Neural progenitor cell (in vitro differentiated cells): ENCODE measurements around the gene TEP1. TPM values are rescaled to one million over a fixed set of nuclear protein-coding genes. Genes with fewer than 3 reads are reported as not detected.
A peak's percentile ranks its signal among the peaks of the same experiment; 100 is the strongest.

Experiments used
- DNase-seq: peaks from one replicate; pipeline ENCODE4 v3.0.0-alpha.2; 2016; ENCODE audit warnings: low spot score
- H2AFZ ChIP-seq: fragments of 200-600 bp; sonication (generic); replicated peaks from 2 replicates; pipeline ENCODE4 v1.6.1; 2016; ENCODE audit warnings: antibody characterized with exemption
- H3F3A ChIP-seq: fragments of 200-600 bp; sonication (generic); 2 replicates; pipeline ENCODE4 v1.6.1; 2016; ENCODE audit warnings: antibody characterized with exemption, low read depth
- H3K27ac ChIP-seq: fragments of 200-600 bp; sonication (generic); 2 replicates; pipeline ENCODE4 v1.5.1; 2016; ENCODE audit warnings: mild to moderate bottlenecking
- H3K27me3 ChIP-seq: fragments of 200-600 bp; sonication (generic); 2 replicates; pipeline ENCODE4 v1.6.1; 2016; ENCODE audit warnings: mild to moderate bottlenecking, moderate library complexity
- H3K36me3 ChIP-seq: fragments of 200-600 bp; sonication (generic); 2 replicates; pipeline ENCODE4 v1.5.1; 2016
- H3K4me1 ChIP-seq: fragments of 200-600 bp; sonication (generic); 2 replicates; pipeline ENCODE4 v1.6.1; 2016; ENCODE audit warnings: mixed run types
- H3K4me2 ChIP-seq: fragments of 200-600 bp; sonication (generic); 2 replicates; pipeline ENCODE4 v1.6.1; 2016
- H3K4me3 ChIP-seq: fragments of 200-600 bp; sonication (generic); 2 replicates; pipeline ENCODE4 v1.5.1; 2016
- H3K79me2 ChIP-seq: fragments of 200-600 bp; sonication (generic); 2 replicates; pipeline ENCODE4 v1.6.1; 2016; ENCODE audit warnings: low read depth
- H3K9ac ChIP-seq: fragments of 200-600 bp; sonication (generic); 2 replicates; pipeline ENCODE4 v1.6.1; 2016
- H3K9me3 ChIP-seq: fragments of 200-600 bp; sonication (generic); 2 replicates; pipeline ENCODE4 v1.5.1; 2016; ENCODE audit warnings: low read depth
- H4K20me1 ChIP-seq: fragments of 200-600 bp; sonication (generic); 2 replicates; pipeline ENCODE4 v1.6.1; 2016; ENCODE audit warnings: low read depth
- H3K27ac Mint-ChIP-seq: 3 replicates; pipeline ENCODE4 v1.8.0; 2021; ENCODE audit warnings: mixed read lengths
- H3K27me3 Mint-ChIP-seq: 2 replicates; pipeline ENCODE4 v1.8.0; 2022; ENCODE audit warnings: low read depth, mild to moderate bottlenecking, inconsistent platforms, moderate library complexity, mixed read lengths; ENCODE audit not compliant: insufficient read depth
- H3K36me3 Mint-ChIP-seq: 3 replicates; pipeline ENCODE4 v1.8.0; 2021; ENCODE audit warnings: mixed read lengths
- H3K4me1 Mint-ChIP-seq: 3 replicates; pipeline ENCODE4 v1.8.0; 2021; ENCODE audit warnings: mixed read lengths
- H3K4me3 Mint-ChIP-seq: 3 replicates; pipeline ENCODE4 v1.8.0; 2021; ENCODE audit warnings: mild to moderate bottlenecking, moderate library complexity, mixed read lengths
- H3K9me3 Mint-ChIP-seq: 3 replicates; pipeline ENCODE4 v1.8.0; 2020; ENCODE audit warnings: mixed read lengths
- EZH2 ChIP-seq: fragments of 200-600 bp; sonication (generic); IDR thresholded peaks from 2 replicates; pipeline ENCODE4 v1.6.1; 2017; ENCODE audit warnings: antibody characterized with exemption, mild to moderate bottlenecking, moderate library complexity
- EZH2phosphoT487 ChIP-seq: fragments of 200-600 bp; sonication (generic); IDR thresholded peaks from 2 replicates; pipeline ENCODE4 v1.6.1; 2017; ENCODE audit warnings: antibody characterized with exemption
- total RNA-seq: library from RNA; depleted of rRNA; stranded (reverse); fragments of >200 nt; gene quantifications from 2 replicates; pipeline ENCODE4 v1.2.3, GENCODE V29; 2015; ENCODE audit warnings: low replicate concordance
- TF ChIP-seq, protein P1 (sequence below): fragments of 200-600 bp; sonication (generic); IDR thresholded peaks from 2 replicates; pipeline ENCODE4 v1.5.1; 2017; ENCODE audit warnings: antibody characterized with exemption, mild to moderate bottlenecking

Gene TEP1
- total RNA-seq, 1 donor from 2014 or later: 19.8 TPM

DNA sequence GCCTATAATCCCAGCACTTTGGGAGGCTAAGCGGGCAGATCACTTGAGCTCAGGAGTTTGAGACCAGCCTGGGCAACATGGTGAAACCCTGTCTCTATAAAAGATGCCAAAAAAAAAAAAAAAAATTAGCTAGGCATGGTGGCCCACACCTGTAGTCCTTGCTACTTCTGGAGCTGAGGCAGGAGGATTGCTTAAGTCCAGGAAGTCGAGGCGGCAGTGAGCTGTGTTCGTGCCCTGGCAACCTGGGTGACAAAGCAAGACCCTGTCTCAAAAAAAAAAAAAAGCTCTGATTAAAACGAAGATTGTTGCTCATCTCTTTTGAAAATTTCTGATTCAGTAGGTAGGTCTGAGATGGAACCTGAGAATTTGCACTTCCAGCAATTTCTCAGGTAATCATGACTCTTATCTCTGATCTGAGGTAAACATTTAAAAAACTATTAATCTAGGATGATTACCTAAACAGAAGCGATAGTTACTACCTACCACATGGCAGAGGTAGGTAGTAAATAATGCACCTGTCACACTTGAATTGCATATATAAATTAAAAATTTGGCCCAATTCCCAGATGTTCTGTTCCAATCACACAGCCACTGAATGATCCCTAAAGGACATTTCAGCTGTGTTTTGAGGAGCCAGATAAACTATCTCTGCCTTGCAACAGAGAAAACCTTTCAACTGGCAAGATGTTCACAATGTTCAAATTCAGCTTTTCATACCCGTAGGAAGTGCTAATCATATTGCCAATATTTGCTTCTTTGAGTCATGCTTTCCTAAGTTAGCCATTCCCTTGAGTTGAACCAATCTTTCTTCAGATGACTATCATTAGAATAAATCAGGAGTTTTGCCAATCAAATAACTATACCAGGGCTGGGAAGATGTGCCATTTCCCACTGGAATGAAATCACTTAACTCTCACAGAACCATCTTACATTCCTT is 4.2 kb upstream of the TEP1 start:
- H3K27me3 ChIP-seq: no peaks in the 10 kb centered on the region
- Mint-ChIP-seq H3K27me3 (no peaks in the 10 kb centered on the region), H3K27ac (no peak overlapping the region), H3K36me3 (no peaks in the 10 kb centered on the region), H3K4me3 (no peak overlapping the region), H3K9me3 (no peaks in the 10 kb centered on the region), H3K4me1 (peaks cover 6% of the 10 kb centered on the region)
- no peak overlapping the region for H2AFZ ChIP-seq
- peaks cover 18% of the 10 kb centered on the region for H3F3A ChIP-seq
- H4K20me1 ChIP-seq: no peaks in the 10 kb centered on the region
- no peak overlapping the region for H3K4me2 ChIP-seq
- H3K4me1 ChIP-seq: no peaks in the 10 kb centered on the region
- no peak overlapping the region for H3K4me3 ChIP-seq
- no peaks in the 10 kb centered on the region for H3K36me3 ChIP-seq
- H3K27ac ChIP-seq: no peak overlapping the region
- TF ChIP-seq, protein P1, sequence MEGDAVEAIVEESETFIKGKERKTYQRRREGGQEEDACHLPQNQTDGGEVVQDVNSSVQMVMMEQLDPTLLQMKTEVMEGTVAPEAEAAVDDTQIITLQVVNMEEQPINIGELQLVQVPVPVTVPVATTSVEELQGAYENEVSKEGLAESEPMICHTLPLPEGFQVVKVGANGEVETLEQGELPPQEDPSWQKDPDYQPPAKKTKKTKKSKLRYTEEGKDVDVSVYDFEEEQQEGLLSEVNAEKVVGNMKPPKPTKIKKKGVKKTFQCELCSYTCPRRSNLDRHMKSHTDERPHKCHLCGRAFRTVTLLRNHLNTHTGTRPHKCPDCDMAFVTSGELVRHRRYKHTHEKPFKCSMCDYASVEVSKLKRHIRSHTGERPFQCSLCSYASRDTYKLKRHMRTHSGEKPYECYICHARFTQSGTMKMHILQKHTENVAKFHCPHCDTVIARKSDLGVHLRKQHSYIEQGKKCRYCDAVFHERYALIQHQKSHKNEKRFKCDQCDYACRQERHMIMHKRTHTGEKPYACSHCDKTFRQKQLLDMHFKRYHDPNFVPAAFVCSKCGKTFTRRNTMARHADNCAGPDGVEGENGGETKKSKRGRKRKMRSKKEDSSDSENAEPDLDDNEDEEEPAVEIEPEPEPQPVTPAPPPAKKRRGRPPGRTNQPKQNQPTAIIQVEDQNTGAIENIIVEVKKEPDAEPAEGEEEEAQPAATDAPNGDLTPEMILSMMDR: no peak
- TF ChIP-seq EZH2phosphoT487: no peak
- no peak for TF ChIP-seq EZH2
- no peaks in the 10 kb centered on the region for H3K9me3 ChIP-seq
- no peak overlapping the region for H3K9ac ChIP-seq
- no peaks in the 10 kb centered on the region for H3K79me2 ChIP-seq
- no peak for DNase-seq

DNA sequence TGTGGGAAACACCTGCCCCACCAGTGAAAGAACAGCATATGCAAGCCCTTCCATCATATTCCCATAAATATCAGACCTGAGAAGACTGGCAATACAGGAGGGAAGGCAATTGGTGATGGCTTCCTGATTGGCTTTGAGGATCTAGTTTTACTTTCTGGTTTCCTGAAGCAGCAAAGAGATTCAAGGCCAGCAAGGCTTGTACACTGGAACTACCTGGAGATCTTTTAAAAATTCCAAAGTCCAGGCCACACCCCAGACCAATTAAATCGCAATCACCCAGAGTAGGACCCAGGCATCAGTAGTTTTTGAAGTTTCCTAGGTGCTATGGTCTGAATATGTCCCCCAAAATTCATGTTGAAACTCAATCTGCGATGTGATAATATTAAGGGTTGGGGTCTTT is 2.9 kb upstream of the TEP1 start:
- Histone ChIP-seq H3K9ac (no peak overlapping the region), H3K9me3 (no peaks in the 10 kb centered on the region), H3K27me3 (no peaks in the 10 kb centered on the region), H3K27ac (no peak overlapping the region), H3K4me1 (peaks cover 3% of the 10 kb centered on the region), H3K79me2 (peaks cover 8% of the 10 kb centered on the region), H3K36me3 (no peaks in the 10 kb centered on the region), H4K20me1 (no peaks in the 10 kb centered on the region), H3K4me2 (no peak overlapping the region), H3F3A (peaks cover 20% of the 10 kb centered on the region), H2AFZ (peak overlapping the region; percentile 74), H3K4me3 (no peak overlapping the region)
- TF ChIP-seq EZH2phosphoT487 (no peak), EZH2 (no peak)
- TF ChIP-seq, protein P1: no peak
- Mint-ChIP-seq H3K4me3 (no peak overlapping the region), H3K9me3 (no peaks in the 10 kb centered on the region), H3K4me1 (peaks cover 13% of the 10 kb centered on the region), H3K27me3 (no peaks in the 10 kb centered on the region), H3K27ac (no peak overlapping the region), H3K36me3 (no peaks in the 10 kb centered on the region)
- DNase-seq: no peak

DNA sequence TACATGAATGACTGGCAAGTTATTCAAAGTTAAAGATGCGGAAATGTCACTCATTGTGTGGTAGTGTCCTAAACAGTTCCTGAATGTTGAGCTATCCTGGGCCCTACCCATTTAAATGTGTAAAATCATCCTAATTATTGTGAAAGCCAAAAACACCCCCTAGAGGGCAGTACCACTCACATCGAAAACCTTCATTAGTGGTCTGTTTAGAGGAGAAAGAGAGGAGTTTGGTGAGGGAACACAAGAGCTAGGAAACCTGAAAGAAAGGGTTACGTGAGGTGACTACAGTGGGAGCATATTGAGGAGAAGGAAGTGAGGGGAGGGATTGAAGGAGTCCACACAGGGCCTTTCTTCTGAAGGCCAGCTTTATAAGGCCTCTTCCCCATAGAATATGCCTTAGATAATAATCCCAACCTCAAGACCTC is 2.5 kb upstream of the TEP1 start:
- Mint-ChIP-seq H3K27ac (peak overlapping the region; percentile 43), H3K36me3 (no peaks in the 10 kb centered on the region), H3K27me3 (no peaks in the 10 kb centered on the region), H3K4me3 (peak overlapping the region; percentile 22), H3K9me3 (no peaks in the 10 kb centered on the region), H3K4me1 (peaks cover 13% of the 10 kb centered on the region)
- no peak overlapping the region for H3K9ac ChIP-seq
- no peaks in the 10 kb centered on the region for H3K27me3 ChIP-seq
- H3K27ac ChIP-seq: no peak overlapping the region
- peaks cover 20% of the 10 kb centered on the region for H3F3A ChIP-seq
- peaks cover 10% of the 10 kb centered on the region for H3K79me2 ChIP-seq
- H3K9me3 ChIP-seq: no peaks in the 10 kb centered on the region
- no peak overlapping the region for H3K4me2 ChIP-seq
- peak overlapping the region; percentile 74 for H2AFZ ChIP-seq
- TF ChIP-seq, protein P1: peak; percentile 72
- TF ChIP-seq EZH2: no peak
- no peak for TF ChIP-seq EZH2phosphoT487
- H3K4me1 ChIP-seq: peaks cover 3% of the 10 kb centered on the region
- H3K36me3 ChIP-seq: no peaks in the 10 kb centered on the region
- no peak overlapping the region for H3K4me3 ChIP-seq
- no peaks in the 10 kb centered on the region for H4K20me1 ChIP-seq
- DNase-seq: peak; percentile 58
